Endothelial cell of umbilical vein (primary cell): ENCODE measurements around the gene MFAP1.

Source experiments
- CTCF ChIP-seq, 2 donors: IDR thresholded peaks; 1 replicate in 1 of 2; 2 replicates in 1 of 2; pipeline ENCODE4 v1.5.1; 2011; ENCODE audit warnings: low read length in 2 of 2, mild to moderate bottlenecking in 2 of 2, moderate library complexity in 2 of 2, control low read depth in 1 of 2, inconsistent platforms in 1 of 2, low read depth in 1 of 2; ENCODE audit not compliant: insufficient read depth in 1 of 2; ENCODE audit errors: extremely low read depth in 1 of 2
- EZH2 ChIP-seq: IDR thresholded peaks from 2 replicates; pipeline ENCODE4 v1.6.1; 2012; ENCODE audit warnings: borderline replicate concordance, low read depth, mild to moderate bottlenecking, moderate library complexity, low read length, inconsistent platforms; ENCODE audit not compliant: severe bottlenecking
- FOS ChIP-seq: IDR thresholded peaks from 2 replicates; pipeline ENCODE4 v1.6.1; 2011; ENCODE audit warnings: mild to moderate bottlenecking, low read length, moderate library complexity, borderline replicate concordance; ENCODE audit not compliant: insufficient read depth
- JUN ChIP-seq: IDR thresholded peaks from 2 replicates; pipeline ENCODE4 v1.6.1; 2011; ENCODE audit warnings: borderline replicate concordance, low read depth; ENCODE audit not compliant: insufficient read length, insufficient read depth
- MAX ChIP-seq: IDR thresholded peaks from 2 replicates; pipeline ENCODE4 v1.6.1; 2011; ENCODE audit not compliant: insufficient read depth, insufficient read length
- MYC ChIP-seq: IDR thresholded peaks from one replicate; pipeline ENCODE4 v1.6.1; 2011; ENCODE audit warnings: mild to moderate bottlenecking, low read depth, low read length
- POLR2A ChIP-seq: IDR thresholded peaks from 2 replicates; pipeline ENCODE4 v1.6.1; 2012; ENCODE audit warnings: low read depth, mild to moderate bottlenecking, control low read depth, low read length
- POLR2AphosphoS5 ChIP-seq: IDR thresholded peaks from 2 replicates; pipeline ENCODE4 v1.6.1; 2012; ENCODE audit warnings: low read depth, mild to moderate bottlenecking, control low read depth, low read length, moderate library complexity; ENCODE audit not compliant: insufficient read depth

- TF ChIP-seq POLR2A (no peak), CTCF (IDR thresholded peaks at IDR 0.05; ENCODE audit: extremely low read depth in 1 of 2, insufficient read depth in 1 of 2, low read depth in 1 of 2, low read length in 2 of 2) (no peak), POLR2AphosphoS5 (no peak), MAX (no peak), JUN (no peak), EZH2 (no peak), FOS (no peak), MYC (no peak)
Measured at GRCh38 chr15:43854801-43855200, 30.3 kb upstream of the MFAP1 start.
